Measurements from ENCODE around the gene POLDIP2.

DNA sequence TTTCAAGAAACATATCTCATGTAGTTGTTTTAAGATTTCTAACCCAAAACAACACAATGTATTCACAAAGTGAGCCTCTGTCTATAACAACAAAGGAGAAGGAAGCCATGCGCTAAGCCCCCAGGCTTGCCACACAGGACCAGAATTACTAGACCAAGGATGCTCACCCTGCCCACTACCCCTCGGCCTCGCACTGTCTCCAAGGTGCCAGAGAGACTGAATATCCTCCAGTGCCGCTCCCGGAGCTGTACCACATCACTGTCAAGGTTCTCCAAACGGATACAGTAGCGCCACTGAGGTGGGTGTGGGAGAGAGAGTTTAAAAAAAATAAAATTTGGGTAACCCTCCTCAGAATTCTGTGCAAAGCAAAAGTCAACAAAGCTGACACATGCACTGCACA, 7.1 kb downstream of the POLDIP2 start:
- TF ChIP-seq KLF13 (CRISPR knock-in tag; IDR thresholded peaks at IDR 0.05) (no peak), SMAD1 (CRISPR knock-in tag; IDR thresholded peaks at IDR 0.05; ENCODE audit: borderline replicate concordance, low read depth) (no peak), JUND (CRISPR knock-in tag; IDR thresholded peaks at IDR 0.05) (no peak), ZNF549 (CRISPR knock-in tag; IDR thresholded peaks at IDR 0.05) (no peak), SIN3B (IDR thresholded peaks at IDR 0.05; ENCODE audit: low read length) (no peak), FOXA3 (CRISPR knock-in tag; IDR thresholded peaks at IDR 0.05) (no peak), CTCF (CRISPR knock-in tag; IDR thresholded peaks at IDR 0.05) (no peak), MAF1 (CRISPR knock-in tag; IDR thresholded peaks at IDR 0.05; ENCODE audit: borderline replicate concordance) (no peak), ZNF543 (CRISPR knock-in tag; IDR thresholded peaks at IDR 0.05) (no peak), MAX (IDR thresholded peaks at IDR 0.05) (no peak), MTA1 (CRISPR knock-in tag; IDR thresholded peaks at IDR 0.05; ENCODE audit: borderline replicate concordance) (no peak), FOXP1 (IDR thresholded peaks at IDR 0.05) (no peak), FOXP1 (CRISPR knock-in tag; IDR thresholded peaks at IDR 0.05) (no peak)
- TF ChIP-seq, protein P1, sequence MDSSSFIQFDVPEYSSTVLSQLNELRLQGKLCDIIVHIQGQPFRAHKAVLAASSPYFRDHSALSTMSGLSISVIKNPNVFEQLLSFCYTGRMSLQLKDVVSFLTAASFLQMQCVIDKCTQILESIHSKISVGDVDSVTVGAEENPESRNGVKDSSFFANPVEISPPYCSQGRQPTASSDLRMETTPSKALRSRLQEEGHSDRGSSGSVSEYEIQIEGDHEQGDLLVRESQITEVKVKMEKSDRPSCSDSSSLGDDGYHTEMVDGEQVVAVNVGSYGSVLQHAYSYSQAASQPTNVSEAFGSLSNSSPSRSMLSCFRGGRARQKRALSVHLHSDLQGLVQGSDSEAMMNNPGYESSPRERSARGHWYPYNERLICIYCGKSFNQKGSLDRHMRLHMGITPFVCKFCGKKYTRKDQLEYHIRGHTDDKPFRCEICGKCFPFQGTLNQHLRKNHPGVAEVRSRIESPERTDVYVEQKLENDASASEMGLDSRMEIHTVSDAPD (CRISPR knock-in tag; IDR thresholded peaks at IDR 0.05), result no peak
